A549 (cell line): ENCODE data around the gene ZNF574. TPM values are rescaled to one million over a fixed set of nuclear protein-coding genes. Genes with fewer than 3 reads are reported as not detected.
A peak's percentile ranks its signal among the peaks of the same experiment; 100 is the strongest.

ENCODE experiments used
- ATAC-seq, 2 experiments: fragments of 200-7000 bp in 1 of 2; fragments of >200 bp in 1 of 2; cut with Nextera tagmentation in 1 of 2; cut with Tn5 transposase in 1 of 2; 3 replicates each; pipeline versions ENCODE4 v1.8.0 to v1.9.1; 2018 to 2020; ENCODE audit warnings: mild to moderate bottlenecking in 1 of 2, moderate library complexity in 1 of 2
- CTCF ChIA-PET: fragments of 300-600 bp; sonication (Branson Sonifier 250); formaldehyde crosslinking; extraction: SDS; loops from one replicate; lab custom pipeline; 2021; ENCODE audit warnings: antibody characterized with exemption, inconsistent platforms; lab: Yijun Ruan, JAX
- POLR2A ChIA-PET: fragments of 350-600 bp; formaldehyde crosslinking; extraction: SDS; loops from one replicate; lab custom pipeline; 2021; ENCODE audit warnings: antibody characterized with exemption, inconsistent platforms; lab: Yijun Ruan, JAX
- DNase-seq, 2 experiments: peaks; one replicate each; pipeline versions ENCODE4 v3.0.0 to v3.0.0-alpha.2; 2011 to 2016; ENCODE audit warnings: low read depth in 1 of 2, low spot score in 1 of 2
- FAIRE-seq: peaks from 2 replicates; lab custom pipeline; 2011; peaks lifted over from hg19 to GRCh38; lab: Jason Lieb, UNC
- H3K27ac ChIP-seq, 2 experiments: fragments of >200 bp; sonication (Bioruptor Twin); formaldehyde crosslinking; 3 replicates each; pipeline ENCODE4 v1.5.1; 2016 to 2017
- H3K4me1 ChIP-seq: fragments of >200 bp; sonication (Bioruptor Twin); formaldehyde crosslinking; 3 replicates; pipeline ENCODE4 v1.6.1; 2016
- H3K4me2 ChIP-seq: fragments of >200 bp; sonication (Bioruptor Twin); formaldehyde crosslinking; 3 replicates; pipeline ENCODE4 v1.6.1; 2016
- H3K4me3 ChIP-seq: fragments of >200 bp; sonication (Bioruptor Twin); formaldehyde crosslinking; 3 replicates; pipeline ENCODE4 v1.5.1; 2016
- H3K9me3 ChIP-seq: fragments of >200 bp; sonication (Bioruptor Twin); formaldehyde crosslinking; 3 replicates; pipeline ENCODE4 v1.6.1; 2016
- ATOH8 ChIP-seq: fragments of 250-450 bp; sonication (Bioruptor Pico); IDR thresholded peaks from 2 replicates; pipeline ENCODE4 v1.5.0; 2020; ENCODE audit warnings: low read depth, mild to moderate bottlenecking, moderate library complexity
- BHLHE40 ChIP-seq: IDR thresholded peaks from 2 replicates; pipeline ENCODE4 v1.6.1; 2012; ENCODE audit warnings: low read depth, low read length, inconsistent platforms
- CBX2 ChIP-seq: fragments of 200-600 bp; sonication (generic); IDR thresholded peaks from 2 replicates; pipeline ENCODE4 v1.6.1; 2016; ENCODE audit warnings: low read depth, mild to moderate bottlenecking, borderline replicate concordance
- CBX8 ChIP-seq: fragments of 200-600 bp; sonication (generic); IDR thresholded peaks from 2 replicates; pipeline ENCODE4 v1.6.1; 2016
- CEBPB ChIP-seq, 2 experiments: fragments of >200 bp in 1 of 2; sonication (Bioruptor Twin) in 1 of 2; formaldehyde crosslinking in 1 of 2; IDR thresholded peaks; 2 replicates each; pipeline ENCODE4 v1.6.1; 2012 to 2016
- EHF ChIP-seq: fragments of 250-450 bp; sonication (Bioruptor Pico); IDR thresholded peaks from 2 replicates; pipeline ENCODE4 v1.5.0; 2020; ENCODE audit warnings: mild to moderate bottlenecking
- EP300 ChIP-seq, 2 experiments: fragments of >200 bp; sonication (Bioruptor Twin); formaldehyde crosslinking; IDR thresholded peaks; 2 replicates in 1 of 2; 3 replicates in 1 of 2; pipeline ENCODE4 v1.6.1; 2016 to 2017
- ESRRA ChIP-seq: fragments of 150-350 bp; IDR thresholded peaks from 2 replicates; pipeline ENCODE4 v1.6.1; 2014; ENCODE audit warnings: mild to moderate bottlenecking, low read length, borderline replicate concordance
- FOXS1 ChIP-seq: fragments of 250-450 bp; sonication (Bioruptor Pico); IDR thresholded peaks from 2 replicates; pipeline ENCODE4 v1.5.0; 2020; ENCODE audit warnings: mild to moderate bottlenecking, moderate library complexity
- HDAC2 ChIP-seq: fragments of 200-600 bp; sonication (generic); IDR thresholded peaks from 2 replicates; pipeline ENCODE4 v1.6.1; 2016
- HES2 ChIP-seq: fragments of >200 bp; sonication (Bioruptor Twin); formaldehyde crosslinking; IDR thresholded peaks from 2 replicates; pipeline ENCODE4 v1.6.1; 2016
- HEYL ChIP-seq: fragments of 250-450 bp; sonication (Bioruptor Pico); IDR thresholded peaks from 2 replicates; pipeline ENCODE4 v1.8.0; 2021; ENCODE audit warnings: mild to moderate bottlenecking, moderate library complexity
- HOXB13 ChIP-seq: fragments of 250-450 bp; sonication (Bioruptor Pico); IDR thresholded peaks from 2 replicates; pipeline ENCODE4 v1.5.0; 2020; ENCODE audit warnings: low read depth, mild to moderate bottlenecking, moderate library complexity
- MAZ ChIP-seq: fragments of 150-350 bp; IDR thresholded peaks from 2 replicates; pipeline ENCODE4 v1.6.1; 2014; ENCODE audit warnings: antibody characterized with exemption, low read depth, low read length, borderline replicate concordance
- MYC ChIP-seq: IDR thresholded peaks from 2 replicates; pipeline ENCODE4 v1.6.1; 2012; ENCODE audit warnings: mild to moderate bottlenecking, inconsistent platforms, low read length, improper control_type of control experiment, borderline replicate concordance
- NFE2L2 ChIP-seq: fragments of 150-350 bp; conservative IDR thresholded peaks from 2 replicates; pipeline ENCODE4 v1.6.1; 2014; ENCODE audit warnings: low read length
- PHF8 ChIP-seq: fragments of 200-600 bp; sonication (generic); IDR thresholded peaks from 2 replicates; pipeline ENCODE4 v1.6.1; 2016; ENCODE audit warnings: low read depth, mild to moderate bottlenecking, antibody characterized with exemption, moderate library complexity, borderline replicate concordance
- POLR2A ChIP-seq: IDR thresholded peaks from 2 replicates; pipeline ENCODE4 v1.6.1; 2012; ENCODE audit warnings: mild to moderate bottlenecking, low read length
- POLR2AphosphoS2 ChIP-seq: conservative IDR thresholded peaks from 2 replicates; pipeline ENCODE4 v1.6.1; 2012; ENCODE audit warnings: low read length, improper control_type of control experiment, inconsistent platforms
- RAD21 ChIP-seq, 2 experiments: fragments of >200 bp in 1 of 2; sonication (Bioruptor Twin) in 1 of 2; formaldehyde crosslinking in 1 of 2; IDR thresholded peaks in 1 of 2; conservative IDR thresholded peaks in 1 of 2; 2 replicates in 1 of 2; 3 replicates in 1 of 2; pipeline ENCODE4 v1.6.1; 2012 to 2018; ENCODE audit warnings: inconsistent platforms in 1 of 2
- RCOR1 ChIP-seq: fragments of 150-350 bp; IDR thresholded peaks from 2 replicates; pipeline ENCODE4 v1.6.1; 2014; ENCODE audit warnings: antibody characterized with exemption, low read length, low read depth
- RNF2 ChIP-seq: fragments of 200-600 bp; sonication (generic); IDR thresholded peaks from 2 replicates; pipeline ENCODE4 v1.6.1; 2016; ENCODE audit warnings: low read depth, mild to moderate bottlenecking, antibody characterized with exemption, moderate library complexity, borderline replicate concordance
- SMC3 ChIP-seq: fragments of >200 bp; sonication (Bioruptor Twin); formaldehyde crosslinking; IDR thresholded peaks from 3 replicates; pipeline ENCODE4 v1.6.1; 2018; ENCODE audit warnings: inconsistent platforms
- TFCP2L1 ChIP-seq: fragments of 250-450 bp; sonication (Bioruptor Pico); IDR thresholded peaks from 2 replicates; pipeline ENCODE4 v1.5.0; 2021; ENCODE audit warnings: mild to moderate bottlenecking
- ZC3H11A ChIP-seq: fragments of 450-650 bp; IDR thresholded peaks from 2 replicates; pipeline ENCODE4 v1.6.1; 2014; ENCODE audit warnings: antibody characterized with exemption, mild to moderate bottlenecking
- ZFP36 ChIP-seq: fragments of 450-650 bp; IDR thresholded peaks from 2 replicates; pipeline ENCODE4 v1.6.1; 2014; ENCODE audit warnings: borderline replicate concordance; ENCODE audit not compliant: partially characterized antibody
- WGBS: methylation state at CpG from one replicate; pipeline ENCODE4 v1.1.6; 2017; ENCODE audit errors: missing lambda C conversion rate; 5-methylcytosine and 5-hydroxymethylcytosine counted together
- polyA plus RNA-seq, 4 experiments: library from polyadenylated mRNA; depleted of rRNA in 3 of 4; stranded (reverse); fragments of >200 nt; fragmentation: RNase III in 1 of 4; extraction: RNeasy Plus Mini Kit Qiagen cat#74134 plus additional on column Dnase treatment in 1 of 4; gene quantifications; 2 replicates in 3 of 4; 3 replicates in 1 of 4; pipeline ENCODE4 v1.2.3, GENCODE V29; 2011 to 2017
- TF ChIP-seq, protein P1 (sequence below): fragments of 250-450 bp; sonication (Bioruptor Pico); IDR thresholded peaks from 2 replicates; pipeline ENCODE4 v1.5.0; 2021; ENCODE audit warnings: mild to moderate bottlenecking, moderate library complexity, borderline replicate concordance

ZNF574 gene
- polyA plus RNA-seq, 2 of the 4 experiments (the other 2 are of a cell fraction): 11.3 to 21.8 TPM

DNA sequence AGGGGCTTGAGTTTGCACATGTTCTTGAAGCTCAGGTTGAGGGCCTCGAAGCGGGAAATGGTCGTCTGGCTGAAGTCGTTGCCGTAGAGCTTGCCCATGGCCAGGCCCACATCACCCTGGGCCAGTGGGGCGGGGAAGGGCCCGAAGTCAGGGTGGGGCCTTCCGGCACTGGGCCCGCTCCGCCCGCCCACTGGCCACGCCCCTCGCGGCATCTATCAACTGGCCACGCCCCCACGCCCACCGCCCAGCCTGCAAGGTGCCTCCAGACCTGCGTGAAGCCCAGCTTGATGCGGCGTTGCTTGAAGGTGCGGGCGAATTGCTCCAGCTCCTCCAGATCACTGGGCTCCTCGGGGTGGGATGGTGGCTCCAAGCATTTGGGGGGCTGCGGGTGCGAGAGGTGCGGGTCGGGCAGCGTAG, 19.9 kb downstream of the ZNF574 start:
- Histone ChIP-seq H3K9me3 (no peaks in the 10 kb centered on the region), H3K27ac (no peak overlapping the region), H3K4me3 (no peak overlapping the region)
- CTCF ChIA-PET: interaction anchor here (0.9 to 19.3 kb wide), 8 partner anchors 12 to 109 kb away, joined by 3 to 386 read pairs (median 6); partner anchors contain the start of gene POU2F2
- DNase-seq (no peak), ATAC-seq (0 out of 6 replicates have a peak, but pooled peaks of 1 of the 2 experiments have one; percentile 6), FAIRE-seq (no peak)
- POLR2A ChIA-PET: no interaction called here
- TF ChIP-seq HEYL (CRISPR knock-in tag) (no peak), ATOH8 (CRISPR knock-in tag) (no peak), SMC3 (no peak), TFCP2L1 (no peak), RNF2 (no peak), EP300 (IDR thresholded peaks at IDR 0.05) (no peak), CBX8 (no peak), CBX2 (no peak), POLR2A (no peak), MAZ (no peak), EHF (CRISPR knock-in tag) (no peak), MYC (no peak), FOXS1 (CRISPR knock-in tag) (no peak), CEBPB (IDR thresholded peaks at IDR 0.05) (no peak)
- TF ChIP-seq, protein P1, sequence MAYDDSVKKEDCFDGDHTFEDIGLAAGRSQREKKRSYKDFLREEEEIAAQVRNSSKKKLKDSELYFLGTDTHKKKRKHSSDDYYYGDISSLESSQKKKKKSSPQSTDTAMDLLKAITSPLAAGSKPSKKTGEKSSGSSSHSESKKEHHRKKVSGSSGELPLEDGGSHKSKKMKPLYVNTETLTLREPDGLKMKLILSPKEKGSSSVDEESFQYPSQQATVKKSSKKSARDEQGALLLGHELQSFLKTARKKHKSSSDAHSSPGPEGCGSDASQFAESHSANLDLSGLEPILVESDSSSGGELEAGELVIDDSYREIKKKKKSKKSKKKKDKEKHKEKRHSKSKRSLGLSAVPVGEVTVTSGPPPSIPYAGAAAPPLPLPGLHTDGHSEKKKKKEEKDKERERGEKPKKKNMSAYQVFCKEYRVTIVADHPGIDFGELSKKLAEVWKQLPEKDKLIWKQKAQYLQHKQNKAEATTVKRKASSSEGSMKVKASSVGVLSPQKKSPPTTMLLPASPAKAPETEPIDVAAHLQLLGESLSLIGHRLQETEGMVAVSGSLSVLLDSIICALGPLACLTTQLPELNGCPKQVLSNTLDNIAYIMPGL (CRISPR knock-in tag): no peak
- TF ChIP-seq, all 56 proteins: peak for 0
- H3K4me2 ChIP-seq: no peak overlapping the region
- H3K4me1 ChIP-seq: peaks cover 10% of the 10 kb centered on the region
- 52% methylated on average over 23 of the region's 28 CpGs for WGBS

- 0 out of 6 replicates have a peak, but pooled peaks of 1 of the 2 experiments have one; percentile 3 for ATAC-seq
- no peak for TF ChIP-seq ESRRA
- no peak for TF ChIP-seq TFCP2L1
- Histone ChIP-seq H3K4me3 (no peak overlapping the region), H3K27ac (no peak overlapping the region), H3K9me3 (no peaks in the 10 kb centered on the region), H3K4me1 (peaks cover 10% of the 10 kb centered on the region), H3K4me2 (no peak overlapping the region)
- no peak for DNase-seq
- 84% methylated on average over 15 of the region's 15 CpGs for WGBS
- FAIRE-seq: peak; percentile 98
- ChIA-PET CTCF (interaction anchor here (0.9 to 19.3 kb wide), 10 partner anchors 12 to 140 kb away, joined by 3 to 386 read pairs (median 4); partner anchors contain the start of gene POU2F2), POLR2A (interaction anchor here (1.1 kb wide), 1 partner anchor 18 kb away, joined by 4 read pairs; no protein-coding TSS in a partner anchor)
Observed at GRCh38 chr19:42096255-42096837, 20.4 kb downstream of the ZNF574 start.

DNA sequence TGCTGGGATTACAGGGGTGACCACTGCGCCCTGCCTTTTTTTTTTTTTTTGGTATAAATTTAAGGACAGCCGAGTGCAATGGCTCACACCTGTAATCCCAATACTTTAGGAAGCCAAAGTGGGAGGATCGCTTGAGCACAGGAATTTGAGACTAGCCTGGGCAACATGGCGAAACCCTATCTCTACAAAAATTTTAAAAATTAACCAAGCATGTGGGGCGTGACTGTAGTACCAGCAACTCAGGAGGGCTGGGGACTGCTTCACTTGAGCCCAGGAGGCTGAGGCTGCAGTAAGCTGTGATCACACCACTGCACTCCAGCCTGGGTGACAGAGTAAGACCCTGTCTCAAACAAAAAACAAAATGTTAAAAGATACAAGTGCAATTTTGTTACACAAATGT, 21.5 kb downstream of the ZNF574 start:
- no peak for TF ChIP-seq RAD21 (conservative IDR thresholded peaks at IDR 0.05 in 1 of 2, IDR thresholded peaks at IDR 0.05 in 1 of 2)
- TF ChIP-seq ZC3H11A: no peak
- no peak for TF ChIP-seq NFE2L2
- no peak for TF ChIP-seq HDAC2
- no peak for TF ChIP-seq SMC3
- no peak for TF ChIP-seq BHLHE40
- TF ChIP-seq PHF8: no peak
- no peak for TF ChIP-seq HES2
- no peak for TF ChIP-seq CBX8
- TF ChIP-seq MYC: no peak
- TF ChIP-seq HEYL (CRISPR knock-in tag): no peak
- TF ChIP-seq HOXB13: no peak
- no peak for TF ChIP-seq RCOR1
- TF ChIP-seq POLR2AphosphoS2: no peak
- TF ChIP-seq ZFP36: no peak
- no peak for TF ChIP-seq EHF (CRISPR knock-in tag)
- H3K4me2 ChIP-seq: no peak overlapping the region
- DNase-seq (no peak), ATAC-seq (no peak), FAIRE-seq (no peak)
- no peaks in the 10 kb centered on the region for H3K9me3 ChIP-seq
- no peaks in the 10 kb centered on the region; the same call in 2 of the 3 replicates for H3K4me1 ChIP-seq
- no peak overlapping the region for H3K4me3 ChIP-seq
- no peak overlapping the region for H3K27ac ChIP-seq
- ChIA-PET CTCF (interaction anchor here (0.9 to 32.8 kb wide), 7 partner anchors 13 to 139 kb away, joined by 3 to 678 read pairs (median 10); partner anchors contain the start of gene POU2F2), POLR2A (interaction anchor here (0.7 to 1.1 kb wide), 2 partner anchors 19 to 63 kb away, joined by 4 to 7 read pairs; no protein-coding TSS in a partner anchor)
- 68% methylated on average over 5 of the region's 5 CpGs for WGBS
